ENCODE measurements around the gene TTBK1. TPM values are rescaled to one million over a fixed set of nuclear protein-coding genes. Genes with fewer than 3 reads are reported as not detected.

Gene TTBK1
- polyA plus RNA-seq, 3 donors from 2014 or later, result not detected

- H3K4me1 Mint-ChIP-seq, result no peaks in the 10 kb centered on the region
- H3K4me3 Mint-ChIP-seq, result no peak overlapping the region
- H3K27ac Mint-ChIP-seq, result no peak overlapping the region
- peaks cover 0 to 11% (median 5%) of the 10 kb centered on the region in 3 donors for H3K27me3 Mint-ChIP-seq (ENCODE audit: low read depth in 3 of 3)
- DNase-seq, result no peak
- H3K9me3 Mint-ChIP-seq, result no peaks in the 10 kb centered on the region
- no peaks in the 10 kb centered on the region for H3K36me3 Mint-ChIP-seq
Measured at GRCh38 chr6:43284991-43285781, 41.9 kb downstream of the TTBK1 start.

DNA sequence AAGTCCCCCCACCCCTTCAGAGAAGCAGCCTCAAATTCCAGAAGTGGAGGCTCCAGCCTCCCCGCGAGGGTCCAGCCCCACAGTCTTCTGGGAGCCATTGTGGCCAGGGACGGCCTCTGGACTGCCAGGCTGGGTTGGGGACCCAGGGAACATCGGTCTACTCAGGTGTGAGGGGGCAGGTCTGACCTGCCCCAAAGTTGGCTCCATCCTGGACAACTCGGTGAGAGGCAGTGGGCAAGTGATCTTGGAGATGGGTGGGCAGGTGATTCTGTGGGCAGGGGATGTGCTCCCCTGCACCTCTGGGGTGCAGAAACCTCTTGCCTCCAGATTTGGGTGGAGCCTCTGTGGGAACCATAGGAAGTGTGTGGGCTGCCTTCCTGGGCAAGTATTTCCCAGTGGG, 42.6 kb downstream of the TTBK1 start:
- no peak for DNase-seq
- Mint-ChIP-seq H3K27me3 (ENCODE audit: low read depth in 3 of 3) (peaks cover 0 to 11% (median 6%) of the 10 kb centered on the region in 3 donors), H3K36me3 (no peaks in the 10 kb centered on the region), H3K9me3 (no peaks in the 10 kb centered on the region), H3K4me1 (no peaks in the 10 kb centered on the region), H3K27ac (no peak overlapping the region), H3K4me3 (no peak overlapping the region)

GRCh38 chr6:43286456-43286979, 43.2 kb downstream of the TTBK1 start:
- Mint-ChIP-seq H3K27me3 (ENCODE audit: low read depth in 3 of 3) (peaks cover 0 to 11% (median 6%) of the 10 kb centered on the region in 3 donors), H3K4me1 (no peaks in the 10 kb centered on the region), H3K4me3 (no peak overlapping the region), H3K27ac (no peak overlapping the region), H3K9me3 (no peaks in the 10 kb centered on the region), H3K36me3 (no peaks in the 10 kb centered on the region)
- no peak for DNase-seq

GRCh38 chr6:43286980-43287716, 43.9 kb downstream of the TTBK1 start:
- Mint-ChIP-seq H3K36me3 (no peaks in the 10 kb centered on the region), H3K27me3 (ENCODE audit: low read depth in 3 of 3) (peaks cover 0 to 11% (median 4%) of the 10 kb centered on the region in 3 donors), H3K9me3 (no peaks in the 10 kb centered on the region), H3K4me1 (no peaks in the 10 kb centered on the region), H3K4me3 (no peak overlapping the region), H3K27ac (no peak overlapping the region)
- no peak for DNase-seq

DNA sequence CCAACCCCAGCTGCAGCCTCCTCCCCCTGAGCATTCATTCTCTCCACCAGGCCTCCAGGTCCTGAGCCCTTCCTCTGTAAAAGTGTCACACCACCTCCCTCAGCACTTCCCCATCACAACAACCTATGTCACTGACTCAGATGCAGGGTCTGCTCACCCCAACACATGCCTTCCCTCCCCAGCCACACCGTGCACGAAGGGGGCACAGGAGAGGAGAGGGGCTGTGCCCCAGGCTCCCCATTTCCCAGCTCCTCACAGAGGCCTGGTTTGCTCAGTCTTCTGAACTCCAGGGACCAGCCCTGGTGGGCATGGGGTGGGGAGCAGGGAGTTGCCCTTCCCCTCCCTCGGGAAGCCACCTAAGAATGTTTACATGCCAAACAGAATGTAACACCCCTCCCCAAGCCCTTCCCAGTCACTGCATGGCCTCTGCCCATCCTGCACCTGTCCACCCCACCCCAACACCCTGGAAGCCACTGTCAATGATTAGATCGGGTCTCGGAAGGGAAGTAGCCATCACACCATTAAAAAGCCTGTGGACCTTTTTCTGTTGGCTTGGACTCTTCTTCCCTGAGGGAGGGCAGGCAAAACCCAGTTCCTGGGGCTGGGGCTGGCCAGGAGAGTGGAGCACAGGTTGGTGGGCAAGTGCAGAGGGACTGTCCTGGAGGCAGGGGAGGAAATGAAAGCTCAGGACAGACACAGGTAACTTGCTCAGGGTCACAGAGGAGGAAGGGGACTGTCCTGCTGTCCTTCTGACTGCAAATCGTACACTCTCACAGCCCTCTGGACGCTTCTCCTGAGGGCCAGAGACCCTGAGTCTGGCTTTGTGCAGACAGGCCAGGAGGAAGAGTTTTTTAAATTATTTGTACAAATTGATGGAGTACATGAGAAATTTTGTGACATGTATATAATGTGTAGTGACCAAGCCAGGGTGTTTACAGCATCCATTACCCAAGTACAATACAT, 44.7 kb downstream of the TTBK1 start:
- no peaks in the 10 kb centered on the region for H3K4me1 Mint-ChIP-seq
- DNase-seq, result no peak
- H3K27ac Mint-ChIP-seq, result no peak overlapping the region
- H3K36me3 Mint-ChIP-seq, result no peaks in the 10 kb centered on the region
- no peaks in the 10 kb centered on the region for H3K9me3 Mint-ChIP-seq
- no peak overlapping the region for H3K4me3 Mint-ChIP-seq
- H3K27me3 Mint-ChIP-seq (ENCODE audit: low read depth in 3 of 3), result peaks cover 0 to 11% (median 4%) of the 10 kb centered on the region in 3 donors

DNA sequence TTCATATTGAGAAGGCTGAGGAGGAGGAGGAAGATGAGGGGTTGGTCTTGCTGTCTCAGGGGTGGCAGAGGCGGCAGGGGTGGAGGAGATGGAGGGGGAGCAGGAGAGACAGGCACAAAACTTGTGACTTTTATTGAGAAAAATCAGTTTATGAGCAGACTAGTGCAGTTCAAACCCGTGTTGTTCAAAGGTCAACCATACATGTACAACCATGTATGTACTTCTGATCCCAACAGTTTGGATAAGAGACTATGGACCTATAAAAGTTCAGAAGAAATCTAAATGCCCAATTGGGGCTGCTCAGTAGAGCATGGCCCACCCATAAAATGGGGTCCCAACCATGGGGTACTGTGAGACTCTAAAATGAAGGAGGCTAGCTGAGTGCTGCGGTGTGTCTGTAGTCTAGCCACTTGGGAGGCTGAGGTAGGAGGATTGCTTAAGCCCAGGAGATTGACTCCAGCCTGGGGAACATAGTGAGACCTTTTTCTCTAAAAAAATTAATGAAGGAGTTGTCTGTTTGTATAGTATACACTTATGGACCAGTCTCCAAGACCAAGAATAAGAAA, 47.1 kb downstream of the TTBK1 start:
- no peaks in the 10 kb centered on the region for H3K4me1 Mint-ChIP-seq

GRCh38 chr6:43290905-43291355, 47.6 kb downstream of the TTBK1 start:
- H3K27me3 Mint-ChIP-seq (ENCODE audit: low read depth in 3 of 3), result peaks cover 0 to 5% (median 4%) of the 10 kb centered on the region in 3 donors
- no peak for DNase-seq
- no peaks in the 10 kb centered on the region for H3K36me3 Mint-ChIP-seq
- no peaks in the 10 kb centered on the region for H3K9me3 Mint-ChIP-seq
- no peaks in the 10 kb centered on the region for H3K4me1 Mint-ChIP-seq
- H3K27ac Mint-ChIP-seq, result no peak overlapping the region
- H3K4me3 Mint-ChIP-seq, result no peak overlapping the region

More for the DNA sequence above, 47.1 kb downstream of the TTBK1 start:
- H3K27me3 Mint-ChIP-seq (ENCODE audit: low read depth in 3 of 3), result peaks cover 0 to 9% (median 4%) of the 10 kb centered on the region in 3 donors
- H3K4me3 Mint-ChIP-seq, result no peak overlapping the region
- no peak for DNase-seq
- H3K9me3 Mint-ChIP-seq, result no peaks in the 10 kb centered on the region
- no peaks in the 10 kb centered on the region for H3K36me3 Mint-ChIP-seq
- peak overlapping the region in 1 of 6 donors; percentile 4 for H3K27ac Mint-ChIP-seq

- DNase-seq, result no peak
- Mint-ChIP-seq H3K4me1 (no peaks in the 10 kb centered on the region), H3K36me3 (no peaks in the 10 kb centered on the region), H3K27me3 (ENCODE audit: low read depth in 3 of 3) (peaks cover 0 to 4% (median 2%) of the 10 kb centered on the region in 3 donors), H3K9me3 (no peaks in the 10 kb centered on the region), H3K27ac (no peak overlapping the region), H3K4me3 (no peak overlapping the region)
Measured at GRCh38 chr6:43291708-43292107, 48.4 kb downstream of the TTBK1 start.

GRCh38 chr6:43292341-43292740, 49.1 kb downstream of the TTBK1 start:
- no peak for DNase-seq
- Mint-ChIP-seq H3K27ac (no peak overlapping the region), H3K27me3 (ENCODE audit: low read depth in 3 of 3) (peaks cover 0 to 4% (median 0%) of the 10 kb centered on the region in 3 donors), H3K4me1 (no peaks in the 10 kb centered on the region), H3K9me3 (no peaks in the 10 kb centered on the region), H3K36me3 (no peaks in the 10 kb centered on the region), H3K4me3 (no peak overlapping the region)

DNA sequence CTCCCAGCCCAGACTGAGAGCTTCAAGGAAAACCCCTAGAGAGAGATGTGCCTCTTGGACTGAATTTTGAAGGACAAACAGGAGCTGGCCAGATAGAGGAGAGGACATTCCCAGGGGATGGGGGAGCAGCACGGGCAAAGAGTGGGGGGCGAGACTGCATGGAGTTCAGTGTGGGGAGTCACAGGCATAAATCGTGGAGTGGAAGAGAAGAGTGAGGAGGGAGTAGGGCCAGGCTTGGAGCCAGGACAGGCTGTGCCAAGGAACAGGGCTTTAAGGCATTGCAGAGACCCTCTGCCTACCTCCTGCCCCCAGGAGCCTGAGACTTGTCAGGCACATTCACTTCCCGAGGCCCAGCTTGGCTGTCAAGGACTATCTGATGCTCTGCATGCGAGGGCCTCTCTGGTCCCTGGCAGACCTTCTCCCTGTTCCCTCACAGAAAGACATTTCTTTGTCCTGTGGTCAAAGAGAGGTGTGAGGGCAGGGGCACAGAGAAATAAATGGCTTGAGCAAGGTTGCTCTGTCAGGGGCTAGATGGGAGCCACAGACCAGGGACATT, 49.6 kb downstream of the TTBK1 start:
- H3K9me3 Mint-ChIP-seq, result no peaks in the 10 kb centered on the region
- no peaks in the 10 kb centered on the region for H3K36me3 Mint-ChIP-seq
- no peak overlapping the region for H3K4me3 Mint-ChIP-seq
- DNase-seq, result no peak
- H3K27me3 Mint-ChIP-seq (ENCODE audit: low read depth in 3 of 3), result peaks cover 0 to 4% (median 0%) of the 10 kb centered on the region in 3 donors
- no peaks in the 10 kb centered on the region for H3K4me1 Mint-ChIP-seq
- no peak overlapping the region for H3K27ac Mint-ChIP-seq

- Mint-ChIP-seq H3K27ac (no peak overlapping the region), H3K4me3 (no peak overlapping the region), H3K27me3 (ENCODE audit: low read depth in 3 of 3) (peaks cover 0 to 4% (median 0%) of the 10 kb centered on the region in 3 donors), H3K36me3 (no peaks in the 10 kb centered on the region), H3K4me1 (no peaks in the 10 kb centered on the region), H3K9me3 (no peaks in the 10 kb centered on the region)
- DNase-seq, result no peak
Measured at GRCh38 chr6:43293698-43294097, 50.4 kb downstream of the TTBK1 start.

- Mint-ChIP-seq H3K9me3 (no peaks in the 10 kb centered on the region), H3K4me1 (no peaks in the 10 kb centered on the region), H3K27me3 (ENCODE audit: low read depth in 3 of 3) (peaks cover 0 to 4% (median 0%) of the 10 kb centered on the region in 3 donors), H3K4me3 (no peak overlapping the region), H3K27ac (no peak overlapping the region), H3K36me3 (no peaks in the 10 kb centered on the region)
- DNase-seq, result no peak
Measured at GRCh38 chr6:43294536-43294935, 51.3 kb downstream of the TTBK1 start.

- H3K36me3 Mint-ChIP-seq, result no peaks in the 10 kb centered on the region
- no peak overlapping the region for H3K4me3 Mint-ChIP-seq
- no peaks in the 10 kb centered on the region for H3K9me3 Mint-ChIP-seq
- no peak for DNase-seq
- H3K27ac Mint-ChIP-seq, result no peak overlapping the region
- no peaks in the 10 kb centered on the region for H3K4me1 Mint-ChIP-seq
- peaks cover 0 to 2% (median 0%) of the 10 kb centered on the region in 3 donors for H3K27me3 Mint-ChIP-seq (ENCODE audit: low read depth in 3 of 3)
Measured at GRCh38 chr6:43295456-43295855, 52.2 kb downstream of the TTBK1 start.

Measured in immature natural killer cell (primary cell).